T-helper 17 cell (primary cell): Measurements from ENCODE around the gene TIMM44. TPM values are rescaled to one million over a fixed set of nuclear protein-coding genes. Genes with fewer than 3 reads are reported as not detected.

Experiments
- ATAC-seq: fragments of 150-1000 bp; cut with Tn5 transposase; 2 replicates; pipeline ENCODE4 v1.10.0; 2021; ENCODE audit warnings: mild to moderate bottlenecking, moderate library complexity
- DNase-seq, 3 donors: peaks; one replicate each; pipeline versions ENCODE4 v3.0.0 to v3.0.0-alpha.2; 2020 to 2021
- H3K9me3 ChIP-seq: one replicate; pipeline ENCODE4 v1.7.0; 2013; ENCODE audit warnings: low read length, mild to moderate bottlenecking; ENCODE audit not compliant: control insufficient read depth, poor library complexity, severe bottlenecking
- H3K27ac Mint-ChIP-seq: one replicate; pipeline ENCODE4 v1.8.0; 2022; ENCODE audit warnings: mild to moderate bottlenecking, moderate library complexity, mixed read lengths
- H3K27me3 Mint-ChIP-seq: one replicate; pipeline ENCODE4 v1.8.0; 2022; ENCODE audit warnings: mixed read lengths
- H3K36me3 Mint-ChIP-seq: one replicate; pipeline ENCODE4 v1.8.0; 2022; ENCODE audit warnings: low read depth, mixed read lengths
- H3K4me1 Mint-ChIP-seq: one replicate; pipeline ENCODE4 v1.8.0; 2022; ENCODE audit warnings: mild to moderate bottlenecking, mixed read lengths
- H3K4me3 Mint-ChIP-seq: one replicate; pipeline ENCODE4 v1.8.0; 2022; ENCODE audit warnings: mild to moderate bottlenecking, moderate library complexity, mixed read lengths
- total RNA-seq, 4 donors: library from RNA in 2 of 4; stranded (reverse) in 2 of 4; gene quantifications; one replicate each; pipeline ENCODE4 v1.2.3 and lab custom pipeline; 2022 to 2026

Gene TIMM44
- total RNA-seq, 2 donors from 2014 or later, result 89.5 to 93.1 TPM

- Mint-ChIP-seq H3K27ac (no peak overlapping the region), H3K27me3 (peaks cover under 1% of the 10 kb centered on the region), H3K4me3 (no peak overlapping the region), H3K4me1 (peaks cover 5% of the 10 kb centered on the region), H3K36me3 (no peaks in the 10 kb centered on the region)
- DNase-seq, result no peak
- ATAC-seq, result no peak
- no peaks in the 10 kb centered on the region for H3K9me3 ChIP-seq
Observed at GRCh38 chr19:7879836-7880235, 63.6 kb downstream of the TIMM44 start.

- no peak for DNase-seq
- H3K9me3 ChIP-seq, result no peaks in the 10 kb centered on the region
- ATAC-seq, result no peak
- H3K27ac Mint-ChIP-seq, result no peak overlapping the region
- H3K36me3 Mint-ChIP-seq, result no peaks in the 10 kb centered on the region
- H3K4me3 Mint-ChIP-seq, result no peak overlapping the region
- H3K4me1 Mint-ChIP-seq, result peaks cover 8% of the 10 kb centered on the region
- peaks cover 5% of the 10 kb centered on the region for H3K27me3 Mint-ChIP-seq
Observed at GRCh38 chr19:7879111-7879807, 64.2 kb downstream of the TIMM44 start.

- Mint-ChIP-seq H3K36me3 (no peaks in the 10 kb centered on the region), H3K27me3 (peaks cover 10% of the 10 kb centered on the region), H3K4me3 (no peak overlapping the region), H3K27ac (no peak overlapping the region), H3K4me1 (peaks cover 6% of the 10 kb centered on the region)
- H3K9me3 ChIP-seq, result no peaks in the 10 kb centered on the region
- DNase-seq (no peak), ATAC-seq (no peak)
Observed at GRCh38 chr19:7877249-7877836, 66.1 kb downstream of the TIMM44 start.

Other genes starting within 250 kb of the TIMM44 start
- 1 to 10 TPM in 1 of 2 donors, not detected in 1; 7.0 TPM for gene FCER2, start 241.5 kb downstream of the TIMM44 start, total RNA-seq
- gene CLEC4G, start 211.6 kb downstream of the TIMM44 start, total RNA-seq, result not detected
- gene CD209, start 196.1 kb downstream of the TIMM44 start, total RNA-seq, result not detected
- gene CLEC4M, start 180.4 kb downstream of the TIMM44 start, total RNA-seq, result under 1 TPM in 1 of 2 donors, not detected in 1; 0.17 TPM
- gene EVI5L, start 113.4 kb downstream of the TIMM44 start, total RNA-seq, result 10 to 100 TPM in 1 of 2 donors, 1 to 10 TPM in 1; 9.3 to 10.1 TPM
- gene PRR36, start 69.3 kb downstream of the TIMM44 start, total RNA-seq, result under 1 TPM; 0.37 to 0.63 TPM
- not detected for gene LRRC8E, start 55.2 kb downstream of the TIMM44 start, total RNA-seq
- gene MAP2K7, start 39.8 kb downstream of the TIMM44 start, total RNA-seq, result 100 to 1,000 TPM; 104 to 107 TPM
- gene TGFBR3L, start 28.8 kb downstream of the TIMM44 start, total RNA-seq, result 1 to 10 TPM; 1.4 to 1.7 TPM
- gene SNAPC2, start 23.3 kb downstream of the TIMM44 start, total RNA-seq, result 10 to 100 TPM; 12.6 to 16.0 TPM
- gene CTXN1, start 17.5 kb downstream of the TIMM44 start, total RNA-seq, result not detected
- gene ELAVL1, start 62.0 kb upstream of the TIMM44 start, total RNA-seq, result 10 to 100 TPM; 37.5 to 40.7 TPM
- not detected for gene CCL25, start 109.1 kb upstream of the TIMM44 start, total RNA-seq
- not detected for gene FBN3, start 205.9 kb upstream of the TIMM44 start, total RNA-seq